H9 (cell line): Measurements from ENCODE around the gene TEX44. TPM values are rescaled to one million over a fixed set of nuclear protein-coding genes. Genes with fewer than 3 reads are reported as not detected.
A peak's percentile ranks its signal among the peaks of the same experiment; 100 is the strongest.

Source experiments
- DNase-seq: peaks from one replicate; pipeline ENCODE4 v3.0.0-alpha.2; 2017
- H2AFZ ChIP-seq: one replicate; pipeline ENCODE4 v1.6.1; 2013; ENCODE audit warnings: mild to moderate bottlenecking, low read length, control low read depth, moderate library complexity
- H2AK5ac ChIP-seq: 2 replicates; pipeline ENCODE4 v1.6.1; 2013; ENCODE audit warnings: low read length, control low read depth, mixed read lengths; ENCODE audit not compliant: insufficient read length
- H2BK120ac ChIP-seq: one replicate; pipeline ENCODE4 v1.6.1; 2013; ENCODE audit warnings: low read depth, mild to moderate bottlenecking, low read length, control low read depth, inconsistent platforms; ENCODE audit not compliant: poor library complexity, severe bottlenecking
- H2BK12ac ChIP-seq: 2 replicates; pipeline ENCODE4 v1.6.1; 2013; ENCODE audit warnings: low read length, control low read depth, mixed read lengths, low read depth; ENCODE audit not compliant: insufficient read length
- H2BK15ac ChIP-seq: 2 replicates; pipeline ENCODE4 v1.6.1; 2013; ENCODE audit warnings: low read depth, low read length, control low read depth
- H2BK20ac ChIP-seq: one replicate; pipeline ENCODE4 v1.6.1; 2013; ENCODE audit warnings: low read depth, mild to moderate bottlenecking, low read length, control low read depth, inconsistent platforms; ENCODE audit not compliant: poor library complexity, severe bottlenecking
- H2BK5ac ChIP-seq: 2 replicates; pipeline ENCODE4 v1.6.1; 2013; ENCODE audit warnings: low read length, control low read depth, mixed read lengths; ENCODE audit not compliant: insufficient read length
- H3K14ac ChIP-seq: 2 replicates; pipeline ENCODE4 v1.6.1; 2013; ENCODE audit warnings: low read length, control low read depth; ENCODE audit not compliant: insufficient read depth
- H3K18ac ChIP-seq: 2 replicates; pipeline ENCODE4 v1.6.1; 2013; ENCODE audit warnings: low read depth, mild to moderate bottlenecking, mixed read lengths, low read length, control low read depth; ENCODE audit not compliant: insufficient read length
- H3K23ac ChIP-seq: 2 replicates; pipeline ENCODE4 v1.6.1; 2013; ENCODE audit warnings: low read length, control low read depth, mixed read lengths, low read depth; ENCODE audit not compliant: insufficient read length
- H3K23me2 ChIP-seq: 2 replicates; pipeline ENCODE4 v1.6.1; 2013; ENCODE audit warnings: low read depth, mild to moderate bottlenecking, mixed read lengths, low read length, control low read depth; ENCODE audit not compliant: insufficient read length, poor library complexity, severe bottlenecking
- H3K27ac ChIP-seq: 2 replicates; pipeline ENCODE4 v1.5.1; 2013; ENCODE audit warnings: low read length, control low read depth, mixed read lengths, low read depth; ENCODE audit not compliant: insufficient read length
- H3K27me3 ChIP-seq: 2 replicates; pipeline ENCODE4 v1.6.1; 2013; ENCODE audit warnings: low read length, control low read depth, inconsistent platforms; ENCODE audit not compliant: insufficient read depth
- H3K4ac ChIP-seq: 2 replicates; pipeline ENCODE4 v1.6.1; 2013; ENCODE audit warnings: low read depth, mild to moderate bottlenecking, control low read depth, inconsistent platforms, low read length, moderate library complexity
- H3K4me1 ChIP-seq: 2 replicates; pipeline ENCODE4 v1.6.1; 2013; ENCODE audit warnings: low read length, control low read depth, inconsistent platforms; ENCODE audit not compliant: insufficient read depth
- H3K4me2 ChIP-seq: 2 replicates; pipeline ENCODE4 v1.6.1; 2013; ENCODE audit warnings: low read length, control low read depth, mixed read lengths; ENCODE audit not compliant: insufficient read length, insufficient read depth
- H3K56ac ChIP-seq: 2 replicates; pipeline ENCODE4 v1.6.1; 2013; ENCODE audit warnings: low read depth, mild to moderate bottlenecking, mixed read lengths, low read length, control low read depth; ENCODE audit not compliant: insufficient read length
- H3K79me1 ChIP-seq: 2 replicates; pipeline ENCODE4 v1.6.1; 2013; ENCODE audit warnings: low read depth, mild to moderate bottlenecking, moderate library complexity, low read length, control low read depth, inconsistent platforms; ENCODE audit not compliant: insufficient read depth, poor library complexity, severe bottlenecking
- H3K79me2 ChIP-seq: 2 replicates; pipeline ENCODE4 v1.6.1; 2013; ENCODE audit warnings: low read length, control low read depth, inconsistent platforms; ENCODE audit not compliant: insufficient read depth
- H3K9ac ChIP-seq: 2 replicates; pipeline ENCODE4 v1.6.1; 2013; ENCODE audit warnings: low read length, control low read depth, mixed read lengths; ENCODE audit not compliant: insufficient read length; ENCODE audit errors: extremely low read depth
- H3K9me3 ChIP-seq: one replicate; pipeline ENCODE4 v1.6.1; 2013; ENCODE audit warnings: low read depth, low read length, inconsistent platforms; ENCODE audit not compliant: control insufficient read depth
- H3T11ph ChIP-seq: one replicate; pipeline ENCODE4 v1.6.1; 2013; ENCODE audit warnings: mild to moderate bottlenecking, low read length, control low read depth, inconsistent platforms
- H4K20me1 ChIP-seq: one replicate; pipeline ENCODE4 v1.6.1; 2013; ENCODE audit not compliant: control insufficient read depth, insufficient read length, insufficient read depth
- H4K5ac ChIP-seq: 2 replicates; pipeline ENCODE4 v1.6.1; 2013; ENCODE audit warnings: low read depth, mild to moderate bottlenecking, mixed read lengths, low read length, control low read depth; ENCODE audit not compliant: insufficient read length
- H4K8ac ChIP-seq: replicated peaks from 2 replicates; pipeline ENCODE4 v1.6.1; 2013; ENCODE audit warnings: low read length, control low read depth, mixed read lengths, low read depth; ENCODE audit not compliant: insufficient read length
- H4K91ac ChIP-seq: 2 replicates; pipeline ENCODE4 v1.6.1; 2013; ENCODE audit warnings: low read depth, mild to moderate bottlenecking, moderate library complexity, mixed read lengths, low read length, control low read depth; ENCODE audit not compliant: insufficient read length
- H3K27ac Mint-ChIP-seq, 3 experiments: 2 replicates in 2 of 3; 3 replicates in 1 of 3; pipeline ENCODE4 v1.8.0; 2020 to 2021; ENCODE audit warnings: mixed read lengths in 3 of 3, mild to moderate bottlenecking in 1 of 3, moderate library complexity in 1 of 3
- H3K27me3 Mint-ChIP-seq: 2 replicates; pipeline ENCODE4 v1.8.0; 2021; ENCODE audit warnings: low read depth, mild to moderate bottlenecking, moderate library complexity, mixed read lengths
- H3K36me3 Mint-ChIP-seq, 3 experiments: 2 replicates in 2 of 3; 3 replicates in 1 of 3; pipeline ENCODE4 v1.8.0; 2020 to 2021; ENCODE audit warnings: low read depth in 3 of 3, mixed read lengths in 3 of 3; ENCODE audit not compliant: insufficient read depth in 1 of 3
- H3K4me1 Mint-ChIP-seq, 2 experiments: 2 replicates each; pipeline ENCODE4 v1.8.0; 2020; ENCODE audit warnings: mixed read lengths in 2 of 2
- H3K4me3 Mint-ChIP-seq, 2 experiments: 2 replicates in 1 of 2; 3 replicates in 1 of 2; pipeline ENCODE4 v1.8.0; 2020 to 2021; ENCODE audit warnings: mild to moderate bottlenecking in 2 of 2, mixed read lengths in 2 of 2, moderate library complexity in 1 of 2
- H3K9me3 Mint-ChIP-seq, 2 experiments: 2 replicates in 1 of 2; 3 replicates in 1 of 2; pipeline ENCODE4 v1.8.0; 2020; ENCODE audit warnings: mild to moderate bottlenecking in 2 of 2, mixed read lengths in 2 of 2, moderate library complexity in 1 of 2
- CTCF ChIP-seq: fragments of 200-600 bp; sonication (generic); conservative IDR thresholded peaks from 3 replicates; pipeline ENCODE4 v1.8.0; 2021; ENCODE audit warnings: antibody characterized with exemption, mild to moderate bottlenecking
- WGBS: extraction: QIAGEN DNeasy Blood & Tissue Kit; methylation state at CpG from one replicate; pipeline ENCODE4 v1.1.7; 2013; ENCODE audit warnings: missing lambda C conversion rate, low lambda C conversion rate, mixed read lengths; ENCODE audit not compliant: insufficient read length; ENCODE audit errors: extremely low coverage; 5-methylcytosine and 5-hydroxymethylcytosine counted together
- total RNA-seq: library from RNA; stranded (reverse); gene quantifications from 2 replicates; pipeline ENCODE4 v1.2.1, GENCODE V29; 2021

TEX44 gene
- total RNA-seq, 1 experiment from 2014 or later = not detected

GRCh38 chr2:231563378-231563961, 29.2 kb upstream of the TEX44 start:
- Histone ChIP-seq H3K27ac (no peak overlapping the region), H3K4ac (no peak overlapping the region), H2BK120ac (no peak overlapping the region), H3K79me1 (no peaks in the 10 kb centered on the region), H3K23me2 (no peaks in the 10 kb centered on the region), H2AFZ (no peak overlapping the region), H3K4me1 (no peaks in the 10 kb centered on the region), H4K91ac (no peak overlapping the region), H4K20me1 (no peaks in the 10 kb centered on the region), H4K8ac (no peak overlapping the region), H3K9ac (no peak overlapping the region), H3K18ac (no peak overlapping the region), H3K4me2 (no peak overlapping the region), H2BK20ac (no peak overlapping the region), H2BK12ac (no peak overlapping the region), H3K23ac (no peak overlapping the region), H3K79me2 (no peaks in the 10 kb centered on the region), H2BK5ac (no peak overlapping the region), H4K5ac (no peak overlapping the region), H2AK5ac (no peak overlapping the region), H3K9me3 (no peaks in the 10 kb centered on the region), H3K27me3 (no peaks in the 10 kb centered on the region), H3K56ac (no peak overlapping the region), H3K14ac (no peak overlapping the region), H3T11ph (no peak overlapping the region), H2BK15ac (no peak overlapping the region)
- Mint-ChIP-seq H3K4me1 (peaks cover 8 to 9% of the 10 kb centered on the region in 2 experiments), H3K27me3 (no peaks in the 10 kb centered on the region), H3K4me3 (no peak overlapping the region), H3K36me3 (peaks cover 1 to 29% (median 5%) of the 10 kb centered on the region in 3 experiments; a peak in 4 of 7 replicates), H3K27ac (no peak overlapping the region; a peak in 1 of 7 replicates), H3K9me3 (peaks cover 20 to 25% of the 10 kb centered on the region in 2 experiments)
- TF ChIP-seq CTCF = peak; percentile 91
- DNase-seq = peak; percentile 86
- WGBS = no CpG with 5 or more reads among the region's 3 CpGs
